A172 (cell line): ENCODE measurements around the gene ZNF160. TPM values are rescaled to one million over a fixed set of nuclear protein-coding genes. Genes with fewer than 3 reads are reported as not detected.
"Not testable (repeated sequence)": the region's sequence is repeated elsewhere in the genome, so short reads cannot be mapped to it uniquely, and the experiment has no call there.

Experiments
- DNase-seq: peaks from one replicate; pipeline ENCODE4 v3.0.0-alpha.2; 2015; ENCODE audit warnings: low spot score
- total RNA-seq: library from RNA; depleted of rRNA; stranded (reverse); fragments of >200 nt; shearing (Covaris generic); gene quantifications from 2 replicates; pipeline ENCODE4 v1.2.3, GENCODE V29; 2014; rRNA removed

Gene ZNF160
- 19.6 and 20.6 TPM in 2 replicates for total RNA-seq

GRCh38 chr19:53103234-53104203 is at the start of gene ZNF160:
Gene ZNF160 (minus strand): TSS chr19:53103422. CDS start chr19:53086276, 17,146 bp downstream.
- DNase-seq = peak; percentile 96

- no peak for DNase-seq
These were observed 44.4 kb upstream of the ZNF160 start for GRCh38 chr19:53147645-53148044.

GRCh38 chr19:53140351-53140750 is 37.1 kb upstream of the ZNF160 start:
- DNase-seq = no peak

GRCh38 chr19:53136432-53136831 is 33.2 kb upstream of the ZNF160 start:
- DNase-seq = no peak

- no peak for DNase-seq
These were observed 29.1 kb upstream of the ZNF160 start, which contains the start of gene ZNF415 for GRCh38 chr19:53132141-53132991. Gene ZNF415 (minus strand): TSS chr19:53132910. CDS start chr19:53122676, 10,234 bp downstream.

GRCh38 chr19:53131727-53132126 is 28.5 kb upstream of the ZNF160 start:
- no peak for DNase-seq

- DNase-seq = no peak
These were observed 27.9 kb upstream of the ZNF160 start for GRCh38 chr19:53131085-53131590.

- DNase-seq = no peak
These were observed 27.3 kb upstream of the ZNF160 start for GRCh38 chr19:53130506-53130905.

- DNase-seq = not testable (repeated sequence)
These were observed 23.7 kb upstream of the ZNF160 start for GRCh38 chr19:53126733-53127526.

- DNase-seq = no peak
These were observed 20.2 kb upstream of the ZNF160 start for GRCh38 chr19:53123400-53123799.

GRCh38 chr19:53112286-53112685 is 9.1 kb upstream of the ZNF160 start:
- DNase-seq = peak; percentile 23

GRCh38 chr19:53109527-53109926 is 6.3 kb upstream of the ZNF160 start:
- no peak for DNase-seq

GRCh38 chr19:53102756-53103233 is 427 bp downstream of the ZNF160 start:
- peak; percentile 32 for DNase-seq

GRCh38 chr19:53102206-53102755 is 941 bp downstream of the ZNF160 start:
- peak; percentile 13 for DNase-seq

GRCh38 chr19:53101518-53101917 is 1.7 kb downstream of the ZNF160 start:
- no peak for DNase-seq

- DNase-seq = not testable (repeated sequence)
These were observed 4.7 kb downstream of the ZNF160 start for GRCh38 chr19:53098570-53098969.

- DNase-seq = not testable (repeated sequence)
These were observed 6.1 kb downstream of the ZNF160 start for GRCh38 chr19:53096982-53097690.

GRCh38 chr19:53096579-53096978 is 6.6 kb downstream of the ZNF160 start:
- not testable (repeated sequence) for DNase-seq

GRCh38 chr19:53094754-53095575 is 8.3 kb downstream of the ZNF160 start:
- DNase-seq = no peak
